GM19397 (cell line): ENCODE measurements around the gene ANKS1A.

Experiments
- ATAC-seq: cut with Tn5 transposase; IDR thresholded peaks from one replicate; pipeline ENCODE4 v1.9.1; 2021; ENCODE audit warnings: mild to moderate bottlenecking, moderate library complexity; ENCODE audit not compliant: unreplicated experiment

The ANKS1A gene

DNA sequence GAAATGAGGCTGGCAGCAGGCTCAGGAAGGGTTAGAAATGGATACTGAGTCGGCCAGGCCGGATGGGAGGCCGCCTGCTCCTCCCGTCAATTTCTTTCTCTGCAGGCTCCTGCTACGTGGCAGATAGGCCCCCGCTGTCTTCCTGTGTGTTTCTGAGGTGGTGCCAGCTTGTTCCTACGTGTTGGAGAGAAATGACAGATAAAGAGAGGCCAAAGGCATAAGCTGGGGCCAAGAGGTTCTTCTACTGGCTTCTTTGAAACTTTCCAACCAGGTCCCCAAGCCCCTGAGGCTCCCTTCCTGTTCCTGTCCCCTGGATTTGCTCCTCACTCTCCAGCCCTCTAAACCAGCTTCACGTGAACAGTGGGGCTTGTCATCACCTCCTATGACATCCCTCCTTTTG lies 175.2 kb downstream of the ANKS1A start:
- ATAC-seq = no peak

- no peak for ATAC-seq
Observed at GRCh38 chr6:35064757-35065440, 175.8 kb downstream of the ANKS1A start.

GRCh38 chr6:35065441-35065800 lies 176.4 kb downstream of the ANKS1A start:
- no peak for ATAC-seq

- no peak for ATAC-seq
Observed at GRCh38 chr6:35065870-35066269, 176.8 kb downstream of the ANKS1A start.

- ATAC-seq = no peak
Observed at GRCh38 chr6:35067234-35067633, 178.2 kb downstream of the ANKS1A start.

GRCh38 chr6:35068206-35068605 lies 179.2 kb downstream of the ANKS1A start:
- ATAC-seq = no peak

DNA sequence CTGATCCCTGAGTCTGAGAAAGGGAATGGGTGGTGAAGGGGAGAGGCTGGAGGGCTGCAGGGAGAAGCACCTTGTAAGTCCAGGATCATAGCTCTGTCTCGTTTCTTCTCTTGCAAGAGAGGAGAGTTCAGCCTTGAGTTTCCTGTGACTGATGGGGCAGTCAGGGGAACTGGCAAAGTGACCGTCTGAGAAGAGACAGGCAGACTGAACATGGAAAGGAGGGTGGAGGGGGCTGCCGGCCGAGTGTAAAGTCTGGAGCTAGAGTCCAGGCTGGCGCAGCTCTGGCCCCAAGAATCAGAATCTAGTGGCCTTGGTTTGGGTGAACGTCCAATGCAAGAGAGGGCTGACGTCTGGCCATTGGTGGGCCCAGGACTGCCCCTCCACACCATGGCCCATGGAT lies 179.6 kb downstream of the ANKS1A start:
- no peak for ATAC-seq

- ATAC-seq = no peak
Observed at GRCh38 chr6:35069262-35069661, 180.2 kb downstream of the ANKS1A start.

DNA sequence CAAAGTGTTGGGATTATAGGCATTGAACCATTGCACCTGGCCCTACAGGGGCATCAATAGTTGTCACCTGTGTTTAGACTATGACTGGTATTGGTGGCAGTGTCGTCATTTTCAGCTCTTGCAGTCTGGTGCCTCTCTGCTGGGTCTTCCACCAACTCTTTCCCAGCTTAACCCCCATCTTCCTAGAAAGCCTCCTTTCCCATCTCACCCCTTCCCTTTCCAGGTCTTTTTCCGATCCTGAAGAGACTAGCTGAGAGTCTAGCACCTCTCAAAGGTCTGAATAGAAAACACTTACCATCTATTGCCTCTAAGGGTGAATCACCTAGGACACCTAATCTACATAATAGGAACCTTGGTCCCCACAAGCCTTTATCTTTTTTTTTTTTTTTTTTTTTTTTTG lies 181.1 kb downstream of the ANKS1A start:
- no peak for ATAC-seq

DNA sequence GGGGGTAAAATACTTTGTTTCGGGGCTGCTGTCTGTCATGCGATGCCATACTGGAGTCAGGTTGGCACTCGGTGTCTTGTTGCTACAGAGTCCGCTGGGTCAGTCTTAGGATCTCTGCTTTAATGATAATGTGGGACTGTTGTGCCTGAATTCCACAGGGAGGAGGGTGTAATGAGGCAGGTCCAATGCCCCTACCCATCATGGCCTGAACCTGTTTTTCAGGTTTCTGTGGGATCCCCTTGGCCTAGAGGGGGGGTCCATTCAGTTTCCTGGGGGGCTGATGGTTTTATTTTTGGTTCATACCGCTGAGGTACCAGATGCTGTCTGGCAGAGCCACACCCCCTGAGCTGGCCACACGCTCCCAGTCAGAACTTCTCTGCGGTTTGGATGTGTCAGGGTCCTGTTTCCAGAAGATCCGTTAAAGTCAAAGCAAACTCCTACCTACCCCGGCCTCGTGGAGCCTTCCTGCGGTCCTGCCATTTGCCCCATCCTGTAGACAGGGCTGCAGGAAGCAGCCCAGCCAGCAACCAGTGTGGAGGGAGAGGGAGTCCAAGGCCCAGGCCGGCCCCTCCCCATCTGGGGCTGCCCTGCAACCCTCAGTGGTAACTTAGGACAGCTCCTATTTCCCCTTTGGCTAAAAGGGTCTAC lies 182.4 kb downstream of the ANKS1A start:
- no peak for ATAC-seq

DNA sequence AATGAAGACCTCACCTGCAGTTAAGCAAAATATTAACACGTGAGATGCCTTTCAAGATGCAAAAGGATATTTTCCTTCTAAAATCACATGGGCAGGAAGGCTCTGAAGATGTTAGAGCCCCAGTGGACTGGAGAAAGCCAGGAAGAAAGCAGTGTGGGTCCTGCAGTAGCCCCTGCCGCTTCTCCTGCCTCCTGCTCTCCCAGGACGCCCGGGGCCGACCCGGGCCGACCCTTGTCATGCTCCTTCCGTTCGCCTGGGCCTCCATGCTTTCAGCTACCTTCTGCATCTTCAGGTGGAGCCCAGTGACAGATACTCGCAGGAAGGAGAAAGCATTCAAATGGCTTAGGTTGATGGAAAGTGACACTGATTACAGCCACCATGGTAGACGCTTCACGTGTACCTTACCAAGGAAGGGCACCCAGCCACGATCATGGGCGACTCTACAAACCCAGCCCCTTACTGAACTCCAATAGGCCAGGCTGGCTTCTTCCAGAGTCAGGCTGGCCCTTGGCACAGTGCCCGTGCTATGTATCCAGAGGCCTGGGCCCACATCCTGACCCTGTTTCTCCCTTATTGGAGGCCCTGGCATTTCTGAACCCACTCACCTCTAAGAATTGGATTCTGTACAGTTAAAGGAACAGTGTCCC lies 183.1 kb downstream of the ANKS1A start:
- ATAC-seq = no peak

- no peak for ATAC-seq
Observed at GRCh38 chr6:35072698-35073055, 183.6 kb downstream of the ANKS1A start.

DNA sequence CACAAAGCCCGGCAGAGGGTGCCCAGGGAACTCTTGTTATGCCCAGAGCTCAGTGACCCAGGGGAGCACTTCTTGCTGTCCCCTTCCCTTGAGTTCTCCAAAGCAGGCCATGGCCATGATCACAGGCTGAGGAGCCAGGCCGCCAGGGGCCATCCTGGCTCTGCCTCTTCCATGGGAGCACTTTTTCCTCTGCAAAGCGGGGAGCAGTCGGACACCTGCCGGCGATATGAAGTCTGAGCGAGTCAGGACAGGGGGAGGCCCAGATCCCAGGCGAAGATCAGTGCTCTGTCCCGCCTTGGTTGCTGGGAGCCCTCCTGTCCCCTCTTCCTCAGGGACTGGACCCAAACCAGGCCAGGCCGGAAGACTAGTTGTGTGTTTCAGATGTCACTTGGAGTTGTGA lies 184.2 kb downstream of the ANKS1A start:
- no peak for ATAC-seq

DNA sequence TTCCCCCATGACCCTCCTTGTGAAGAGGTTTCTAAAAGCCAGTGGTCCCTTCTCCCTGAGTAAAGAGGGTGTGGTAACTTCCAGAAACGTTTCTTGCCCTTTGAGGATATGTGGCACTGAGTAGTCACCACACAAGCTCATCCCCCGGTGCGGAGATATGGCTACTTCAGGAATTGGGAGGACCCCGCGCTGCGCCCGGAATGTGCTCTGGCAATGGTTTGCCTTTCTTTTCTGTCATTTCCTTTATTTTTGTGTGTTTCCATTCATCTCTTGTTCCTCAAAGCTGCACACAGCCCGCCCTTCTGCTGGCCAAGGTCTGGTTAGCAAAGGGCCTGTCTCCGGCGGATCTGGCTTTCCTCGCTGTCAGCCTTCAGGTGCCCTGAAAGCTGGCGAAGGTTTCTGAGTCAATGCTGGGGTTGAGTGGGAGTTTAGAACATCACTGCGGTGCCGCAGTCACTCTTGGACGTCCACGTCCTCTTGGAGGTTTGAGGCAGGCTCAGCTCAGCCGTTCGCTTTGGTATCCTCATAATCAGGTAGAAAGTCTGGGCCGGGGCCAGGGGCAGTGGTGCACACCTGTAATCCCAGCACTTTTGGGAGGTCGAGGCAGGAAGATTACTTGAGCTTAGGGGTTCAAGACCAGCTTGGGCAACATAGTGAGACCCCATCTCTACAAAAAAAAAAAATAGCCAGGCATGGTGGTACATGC lies 184.9 kb downstream of the ANKS1A start:
- no peak for ATAC-seq

DNA sequence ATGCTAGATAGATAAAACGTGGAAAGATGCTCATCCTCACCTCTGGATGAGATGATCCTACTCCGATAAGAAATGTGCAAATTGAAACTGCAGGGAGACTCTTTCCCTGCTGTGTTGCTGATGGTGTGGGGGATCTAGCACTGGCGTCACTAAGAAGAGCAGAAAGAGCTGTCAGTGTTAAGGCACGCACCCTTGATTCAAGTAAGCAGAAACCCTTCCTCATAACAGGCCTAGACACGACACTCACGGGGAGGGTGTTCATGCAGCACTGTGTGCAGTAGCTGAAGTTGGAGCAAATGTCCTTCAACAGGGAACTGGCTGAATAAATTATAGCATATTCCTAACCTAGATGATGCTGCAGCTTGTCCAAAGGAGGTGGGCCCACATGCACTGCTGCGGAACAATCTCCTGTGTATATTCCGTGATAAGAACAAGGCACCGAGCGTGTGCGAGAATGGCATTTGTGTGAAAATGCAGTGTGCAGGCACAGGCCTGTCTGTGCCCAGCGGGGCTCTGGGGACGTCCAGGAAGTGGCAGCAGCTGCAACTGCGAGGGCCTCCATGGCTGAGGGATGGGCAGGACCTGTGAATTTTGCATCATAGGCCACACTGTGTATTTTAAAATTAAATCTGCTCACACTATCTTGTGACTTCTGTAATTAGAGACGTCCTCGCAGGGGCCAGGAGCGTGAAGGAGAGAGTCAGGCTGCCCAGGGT lies 188.1 kb downstream of the ANKS1A start:
- no peak for ATAC-seq

- ATAC-seq = no peak
Observed at GRCh38 chr6:35077713-35078105, 188.7 kb downstream of the ANKS1A start.

GRCh38 chr6:35078226-35078850 lies 189.3 kb downstream of the ANKS1A start:
- no peak for ATAC-seq

DNA sequence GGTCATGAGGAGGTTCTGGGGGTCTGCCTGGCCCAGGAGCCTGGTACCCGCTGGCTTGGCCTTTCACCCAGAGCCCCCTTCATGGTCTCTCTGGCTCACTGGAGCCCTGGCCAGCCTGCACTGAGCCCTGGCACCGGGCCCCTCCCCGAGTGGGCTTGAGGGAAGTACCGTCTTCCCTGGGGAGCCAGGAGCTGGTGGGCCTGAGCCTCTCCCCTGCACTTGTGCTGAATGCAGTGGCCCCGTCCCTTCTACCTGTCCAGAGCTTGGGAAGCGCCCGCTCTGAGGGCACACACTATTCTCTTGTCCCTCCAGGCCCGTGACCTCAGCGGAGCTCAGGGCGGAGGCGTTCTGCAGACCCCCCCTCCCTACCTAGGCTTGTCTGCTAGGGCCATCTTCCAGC lies 189.8 kb downstream of the ANKS1A start:
- no peak for ATAC-seq

- no peak for ATAC-seq
Observed at GRCh38 chr6:35079311-35080000, 190.4 kb downstream of the ANKS1A start.

- ATAC-seq = no peak
Observed at GRCh38 chr6:35080016-35080680, 191.1 kb downstream of the ANKS1A start.
